Lower lobe of right lung (tissue), 2 donors: ENCODE measurements around the gene SND1. TPM values are rescaled to one million over a fixed set of nuclear protein-coding genes. Genes with fewer than 3 reads are reported as not detected.

ENCODE experiments used
- ATAC-seq, 2 donors: fragments of 200-7000 bp; cut with Tn5 transposase; one replicate each; pipeline ENCODE4 v1.9.1; 2020 to 2022; ENCODE audit warnings: mild to moderate bottlenecking in 2 of 2, moderate library complexity in 2 of 2
- DNase-seq: peaks from one replicate; pipeline ENCODE4 v3.0.0-alpha.2; 2020
- H3K27ac ChIP-seq: fragments of 200-600 bp; one replicate; pipeline ENCODE4 v1.8.0; 2022
- H3K27me3 ChIP-seq: fragments of 200-600 bp; one replicate; pipeline ENCODE4 v1.8.0; 2022; ENCODE audit warnings: low read depth
- H3K36me3 ChIP-seq: fragments of 200-600 bp; one replicate; pipeline ENCODE4 v1.8.0; 2022; ENCODE audit warnings: mild to moderate bottlenecking
- H3K4me1 ChIP-seq: fragments of 200-600 bp; one replicate; pipeline ENCODE4 v1.8.0; 2022
- H3K4me3 ChIP-seq: fragments of 200-600 bp; one replicate; pipeline ENCODE4 v1.8.0; 2022; ENCODE audit warnings: mild to moderate bottlenecking
- H3K9me3 ChIP-seq: fragments of 200-600 bp; one replicate; pipeline ENCODE4 v1.8.0; 2022
- intact Hi-C: fragments of 100-400 bp; cut with DNase I; formaldehyde crosslinking; loops from one replicate; pipeline ENCODE4 v1.11.0; 2022
- total RNA-seq: library from RNA; stranded (reverse); fragmentation: NEBNext Ultra II Directional; extraction: Animal tissue kit (Norgen Biotek cat#: 25700); gene quantifications from one replicate; pipeline ENCODE4 v1.2.1, GENCODE V29; 2021
- TF ChIP-seq, protein P1 (sequence below): fragments of 200-600 bp; IDR thresholded peaks from one replicate; pipeline ENCODE4 v1.8.0; 2022; ENCODE audit warnings: antibody characterized with exemption, mild to moderate bottlenecking
- donor health status: DM: no; HTN: yes; CAD: no; lungs with severe emphysema.

SND1 gene
- total RNA-seq, 1 donor from 2014 or later, result 142 TPM

DNA sequence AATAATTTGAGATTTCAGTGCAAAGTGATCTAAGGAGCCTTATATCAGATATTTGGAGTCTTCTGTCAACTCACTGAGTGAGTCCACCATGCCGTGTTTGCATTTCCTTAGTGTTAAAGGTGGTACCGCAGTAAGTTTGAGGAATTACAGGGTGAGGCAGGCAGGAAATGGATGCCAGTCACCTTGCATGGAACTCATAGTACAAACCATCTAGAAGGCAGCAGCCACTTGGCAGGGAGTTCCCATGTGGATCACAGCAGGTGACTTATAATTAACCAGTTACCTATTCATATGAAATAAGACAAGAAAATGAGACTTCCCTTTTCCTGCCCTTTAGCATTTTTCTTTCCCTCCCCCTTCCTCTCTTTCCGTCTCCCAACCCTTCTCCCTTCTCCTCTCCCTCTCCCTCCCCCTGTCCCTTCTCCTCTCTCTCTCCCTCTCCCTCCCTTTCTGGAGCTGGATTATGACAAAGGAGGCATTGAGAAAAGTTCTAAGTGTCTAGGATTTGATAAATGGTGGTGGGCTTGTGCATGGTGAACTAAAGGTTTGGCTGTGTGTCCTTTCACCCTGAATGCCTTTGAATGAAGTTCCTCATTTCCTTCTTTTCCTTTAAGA, 285.2 kb downstream of the SND1 start:
- intact Hi-C loops, result no loop called here
- TF ChIP-seq, protein P1, sequence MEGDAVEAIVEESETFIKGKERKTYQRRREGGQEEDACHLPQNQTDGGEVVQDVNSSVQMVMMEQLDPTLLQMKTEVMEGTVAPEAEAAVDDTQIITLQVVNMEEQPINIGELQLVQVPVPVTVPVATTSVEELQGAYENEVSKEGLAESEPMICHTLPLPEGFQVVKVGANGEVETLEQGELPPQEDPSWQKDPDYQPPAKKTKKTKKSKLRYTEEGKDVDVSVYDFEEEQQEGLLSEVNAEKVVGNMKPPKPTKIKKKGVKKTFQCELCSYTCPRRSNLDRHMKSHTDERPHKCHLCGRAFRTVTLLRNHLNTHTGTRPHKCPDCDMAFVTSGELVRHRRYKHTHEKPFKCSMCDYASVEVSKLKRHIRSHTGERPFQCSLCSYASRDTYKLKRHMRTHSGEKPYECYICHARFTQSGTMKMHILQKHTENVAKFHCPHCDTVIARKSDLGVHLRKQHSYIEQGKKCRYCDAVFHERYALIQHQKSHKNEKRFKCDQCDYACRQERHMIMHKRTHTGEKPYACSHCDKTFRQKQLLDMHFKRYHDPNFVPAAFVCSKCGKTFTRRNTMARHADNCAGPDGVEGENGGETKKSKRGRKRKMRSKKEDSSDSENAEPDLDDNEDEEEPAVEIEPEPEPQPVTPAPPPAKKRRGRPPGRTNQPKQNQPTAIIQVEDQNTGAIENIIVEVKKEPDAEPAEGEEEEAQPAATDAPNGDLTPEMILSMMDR, result no peak
- peaks cover 9% of the 10 kb centered on the region for H3K4me1 ChIP-seq
- H3K27me3 ChIP-seq, result no peaks in the 10 kb centered on the region
- H3K36me3 ChIP-seq, result peaks cover 4% of the 10 kb centered on the region
- H3K9me3 ChIP-seq, result no peaks in the 10 kb centered on the region
- no peak for ATAC-seq
- no peak overlapping the region for H3K27ac ChIP-seq
- DNase-seq, result no peak
- H3K4me3 ChIP-seq, result no peak overlapping the region

DNA sequence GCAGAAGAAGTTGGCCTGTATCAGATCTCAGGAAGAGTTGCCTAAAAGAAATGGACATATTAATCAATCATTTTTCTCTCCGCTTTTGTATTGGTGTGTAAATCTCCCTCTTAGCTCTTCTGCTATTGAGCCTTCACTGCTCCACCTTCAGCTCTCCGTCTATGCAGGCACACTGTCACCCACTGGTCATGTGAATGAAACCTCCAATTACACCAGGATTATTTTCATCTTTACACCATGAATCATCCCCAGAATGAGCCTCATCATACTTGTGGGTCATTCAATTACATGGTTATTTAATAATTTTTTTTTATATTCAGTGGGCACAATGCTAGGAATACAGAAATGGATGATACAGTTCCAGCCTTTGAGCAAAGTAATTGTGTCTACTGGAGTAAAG, 286.6 kb downstream of the SND1 start:
- Histone ChIP-seq H3K27ac (no peak overlapping the region), H3K27me3 (no peaks in the 10 kb centered on the region), H3K9me3 (no peaks in the 10 kb centered on the region), H3K4me3 (no peak overlapping the region), H3K4me1 (peaks cover 9% of the 10 kb centered on the region), H3K36me3 (no peaks in the 10 kb centered on the region)
- no peak for DNase-seq
- TF ChIP-seq, protein P1, result no peak
- no peak for ATAC-seq
- intact Hi-C loops, result no loop called here

DNA sequence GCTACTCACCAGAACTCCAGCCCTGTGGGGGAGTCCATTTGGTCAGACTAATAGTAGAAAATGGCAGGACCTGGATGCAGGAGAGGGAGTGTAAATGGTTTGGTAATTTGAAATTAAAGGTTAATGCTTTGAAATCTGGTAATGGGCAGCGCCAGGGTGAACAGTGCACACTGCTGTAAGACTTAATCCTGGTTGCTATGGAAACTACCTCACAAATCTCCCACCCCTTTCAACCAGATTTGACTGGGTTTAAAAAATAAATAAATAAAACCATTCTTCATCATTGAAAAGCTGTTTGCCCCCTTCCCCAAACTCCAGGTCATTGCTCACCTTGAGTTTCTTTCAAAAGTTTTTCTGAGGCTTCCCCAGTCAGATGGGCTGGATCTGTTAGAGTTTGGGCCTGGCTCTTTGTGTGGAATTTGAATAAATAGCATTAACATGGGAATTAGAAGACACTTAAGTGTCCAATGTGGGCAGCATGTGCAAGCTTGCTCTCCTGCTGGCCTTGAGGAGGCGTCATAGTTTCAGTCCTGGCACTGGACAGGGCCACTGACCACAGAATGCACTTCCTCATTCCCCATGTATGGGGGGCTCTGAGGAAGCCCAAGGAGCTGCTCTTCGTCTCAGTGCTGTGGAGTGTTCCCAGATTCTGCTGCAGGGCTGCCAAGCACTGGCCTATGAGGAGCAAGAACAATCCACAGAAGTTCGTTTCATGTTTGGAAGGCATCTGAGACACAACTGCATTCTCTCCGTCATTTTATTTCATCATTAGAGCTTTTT, 288.6 kb downstream of the SND1 start:
- TF ChIP-seq, protein P1, result no peak
- Histone ChIP-seq H3K4me1 (peaks cover 9% of the 10 kb centered on the region), H3K27ac (no peak overlapping the region), H3K9me3 (no peaks in the 10 kb centered on the region), H3K27me3 (no peaks in the 10 kb centered on the region), H3K4me3 (no peak overlapping the region), H3K36me3 (no peaks in the 10 kb centered on the region)
- ATAC-seq (peak in 1 of 2 donors; percentile 45), DNase-seq (no peak)
- intact Hi-C loops, result no loop called here

DNA sequence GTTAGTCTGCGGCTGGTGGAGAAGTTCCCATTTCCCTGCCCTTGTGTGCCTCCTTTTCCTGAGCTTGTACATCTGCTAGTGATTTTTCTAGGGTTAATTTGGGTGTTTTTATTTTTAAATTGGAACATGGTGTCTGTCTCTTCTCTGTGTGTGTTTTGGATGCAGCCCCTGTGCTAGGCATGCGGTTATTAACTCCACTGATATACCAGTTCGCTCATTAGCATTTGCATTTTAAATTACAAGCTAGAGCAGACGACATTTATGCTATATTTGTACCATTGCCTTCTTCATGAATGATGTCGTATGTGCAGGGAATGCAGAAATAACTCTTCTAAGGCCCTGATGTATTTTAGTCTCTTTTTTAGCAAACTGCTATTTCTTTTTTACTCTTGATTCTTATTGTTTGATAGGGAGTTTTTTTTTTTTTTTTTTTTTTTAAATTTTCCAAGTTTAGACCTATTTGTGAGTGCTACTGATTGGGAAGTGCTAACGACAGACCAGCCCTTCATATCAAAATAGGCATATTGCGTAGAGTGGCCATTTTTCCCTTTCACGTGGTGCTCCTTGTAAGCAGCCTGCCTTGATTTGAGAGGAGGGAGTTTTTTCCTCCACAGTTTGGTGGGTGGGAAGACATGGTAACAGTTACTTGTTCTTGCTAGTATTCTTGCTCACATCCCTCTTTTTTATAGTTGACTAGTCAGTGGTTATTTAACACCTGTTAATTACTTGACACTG, 289.6 kb downstream of the SND1 start:
- Histone ChIP-seq H3K4me1 (peaks cover 9% of the 10 kb centered on the region), H3K27me3 (no peaks in the 10 kb centered on the region), H3K36me3 (no peaks in the 10 kb centered on the region), H3K4me3 (no peak overlapping the region), H3K27ac (no peak overlapping the region), H3K9me3 (no peaks in the 10 kb centered on the region)
- TF ChIP-seq, protein P1, result no peak
- ATAC-seq, result no peak
- intact Hi-C loops, result no loop called here
- DNase-seq, result no peak

DNA sequence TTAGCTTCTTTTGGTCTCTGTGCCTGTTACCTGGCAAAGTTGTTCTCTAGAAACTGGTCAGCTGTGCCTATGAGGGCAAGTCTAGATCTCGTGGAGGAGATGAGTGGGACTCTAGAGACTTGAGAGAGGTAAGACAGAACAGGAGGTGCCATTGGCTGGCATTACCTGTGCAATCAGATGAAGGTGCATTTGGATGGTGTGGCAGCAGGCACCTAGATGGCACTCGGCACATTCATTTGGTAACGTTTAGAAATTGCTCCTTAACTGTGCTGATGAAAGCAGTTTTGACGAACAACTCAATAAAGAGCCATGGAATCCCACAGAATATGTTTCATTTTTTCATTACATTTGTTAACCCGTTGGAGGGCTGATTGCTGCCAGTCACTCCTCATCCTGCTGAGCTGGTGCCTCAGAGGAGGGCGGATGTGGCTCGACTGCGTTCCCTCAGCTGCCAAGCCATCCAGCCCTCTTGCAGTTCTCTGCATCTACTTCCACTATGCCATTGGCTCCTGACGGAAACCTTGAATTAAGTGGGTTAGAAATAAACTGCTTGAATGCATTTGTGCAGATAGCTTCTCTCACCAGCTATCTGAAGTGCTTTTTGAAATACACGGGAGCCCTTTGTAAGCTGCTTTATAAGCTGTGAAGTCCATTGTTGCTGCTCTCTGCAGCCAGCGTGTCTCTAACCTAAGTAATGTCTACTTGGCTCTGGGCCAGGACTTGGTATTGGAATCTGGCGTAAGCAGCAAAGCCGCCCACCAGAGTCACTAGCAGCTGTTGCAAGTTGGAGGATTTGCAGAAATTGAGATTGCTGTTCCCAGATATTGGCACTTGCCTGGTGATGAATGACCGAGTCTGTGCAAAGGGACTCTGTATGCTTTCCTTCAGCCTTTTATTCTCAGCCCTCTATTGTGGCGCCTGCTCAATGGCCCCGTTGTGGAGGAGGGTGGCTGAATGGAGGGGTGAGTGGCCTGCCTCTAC, 291.8 kb downstream of the SND1 start:
- H3K27ac ChIP-seq, result no peak overlapping the region
- ATAC-seq (no peak), DNase-seq (no peak)
- H3K27me3 ChIP-seq, result no peaks in the 10 kb centered on the region
- H3K4me1 ChIP-seq, result peaks cover 9% of the 10 kb centered on the region
- H3K4me3 ChIP-seq, result no peak overlapping the region
- no peaks in the 10 kb centered on the region for H3K36me3 ChIP-seq
- TF ChIP-seq, protein P1, result no peak
- intact Hi-C loops, result no loop called here
- H3K9me3 ChIP-seq, result no peaks in the 10 kb centered on the region
